GM12875 (cell line): ENCODE data around the gene CSH1.
"Not testable (repeated sequence)": the region's sequence is repeated elsewhere in the genome, so short reads cannot be mapped to it uniquely, and the experiment has no call there.

Experiments
- H3K4me3 ChIP-seq: one replicate; pipeline ENCODE4 v1.5.1; 2011; ENCODE audit warnings: low read depth, low read length, control low read depth
- CTCF ChIP-seq: IDR thresholded peaks from 2 replicates; pipeline ENCODE4 v1.5.1; 2011; ENCODE audit warnings: low read depth, mild to moderate bottlenecking, control low read depth, inconsistent platforms, low read length, moderate library complexity, borderline replicate concordance; ENCODE audit not compliant: insufficient read depth

Gene CSH1

GRCh38 chr17:63896524-63897354, at the start of gene CSH1:
TSS of gene CSH1 (minus strand) at chr17:63896574. CDS start at chr17:63896511, 63 bp downstream.
- H3K4me3 ChIP-seq = not testable (repeated sequence)

DNA sequence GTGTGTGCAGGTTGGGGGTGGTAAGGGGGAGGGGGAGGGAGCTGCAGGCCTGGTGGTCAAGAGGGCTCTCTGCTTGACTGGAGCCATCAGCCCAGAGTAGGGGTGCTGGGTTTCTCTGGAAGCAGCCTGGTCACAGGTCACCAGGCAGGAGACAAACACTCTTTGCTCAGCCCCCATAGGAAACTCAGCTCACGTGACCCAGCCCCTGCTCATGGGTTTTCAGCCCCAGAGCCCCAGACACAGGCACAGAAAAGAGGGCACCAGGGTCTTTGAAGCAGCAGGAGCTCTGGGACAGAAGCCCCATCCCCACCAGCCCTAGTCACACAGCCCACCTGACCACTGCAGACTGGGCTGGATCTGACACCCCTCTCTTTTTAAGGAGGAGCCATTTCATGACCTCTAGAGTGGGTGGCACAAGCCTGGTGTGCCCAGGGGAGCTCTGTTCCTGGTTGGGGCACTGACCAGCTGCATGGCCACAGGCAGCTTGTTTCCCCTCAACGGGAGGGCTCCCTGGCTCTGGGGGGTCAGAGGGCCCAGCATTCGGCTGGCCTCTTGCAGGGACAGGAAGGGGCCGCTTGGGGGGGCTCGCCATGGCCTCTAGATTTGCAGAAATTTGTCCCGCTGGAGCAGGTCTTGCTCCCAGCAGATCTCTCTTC, 49.5 kb upstream of the CSH1 start:
- peak overlapping the region; percentile 19 for H3K4me3 ChIP-seq
- peak; percentile 52 for TF ChIP-seq CTCF

DNA sequence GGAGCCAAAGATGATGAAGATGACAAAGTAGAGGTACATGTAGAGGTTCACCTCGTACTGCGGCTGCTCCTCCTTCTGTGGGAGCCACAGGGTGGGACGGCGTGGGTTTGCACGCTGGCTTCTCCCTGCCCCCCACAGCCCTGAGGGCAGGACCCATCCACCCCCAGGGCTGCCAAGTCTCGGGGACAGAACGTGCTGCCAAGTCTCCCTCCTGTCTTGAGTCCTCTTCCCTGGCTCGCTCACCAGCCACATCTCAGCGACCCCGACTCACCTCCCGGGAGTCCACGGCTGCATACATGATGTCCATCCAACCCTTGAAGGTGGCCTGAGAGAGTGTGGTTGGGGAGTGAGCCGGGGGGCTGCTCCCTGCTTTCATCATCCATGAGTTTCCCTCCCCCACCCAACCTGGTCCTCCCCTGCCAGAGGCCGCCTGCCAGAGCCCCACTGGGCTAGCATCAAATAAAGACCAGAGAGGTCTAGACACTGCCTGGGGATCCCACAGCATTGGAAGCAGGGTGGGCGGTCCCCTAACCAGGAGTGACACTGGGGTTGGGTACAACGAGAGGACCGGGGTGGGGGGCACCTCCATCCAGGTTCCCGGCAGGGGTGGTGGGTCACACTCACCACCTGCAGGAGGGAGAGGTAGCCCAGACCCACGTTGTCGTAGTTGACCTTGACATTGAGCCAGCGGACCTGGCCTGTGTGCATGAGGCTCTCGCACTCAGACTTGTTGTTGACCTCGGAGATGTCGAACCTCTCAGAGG, 48.5 kb upstream of the CSH1 start:
- no peak overlapping the region for H3K4me3 ChIP-seq
- no peak for TF ChIP-seq CTCF

DNA sequence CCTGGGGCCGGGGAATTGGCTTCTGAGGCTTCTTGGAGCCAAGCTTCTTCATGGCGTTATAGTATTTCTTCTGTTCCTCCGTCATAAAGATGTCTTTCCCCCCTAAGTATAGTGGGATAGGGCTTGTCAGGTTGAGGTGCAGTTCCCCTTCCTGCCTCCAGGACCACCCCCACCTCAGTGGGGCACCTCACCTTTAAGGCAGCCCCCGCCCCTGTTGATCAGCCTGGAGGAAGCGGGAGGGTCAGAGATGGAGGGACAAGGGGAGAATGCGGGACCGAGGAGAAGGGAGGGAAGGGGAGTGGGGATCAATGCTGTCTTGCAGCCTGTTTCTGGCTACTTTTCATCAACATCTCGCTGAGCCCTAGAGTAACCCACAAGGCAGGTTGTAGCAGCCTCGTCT, 47.4 kb upstream of the CSH1 start:
- TF ChIP-seq CTCF = peak; percentile 42; the same call in 1 of the 2 replicates

GRCh38 chr17:63942309-63942985, 46.1 kb upstream of the CSH1 start:
- no peak for TF ChIP-seq CTCF
- H3K4me3 ChIP-seq = no peak overlapping the region

More for the DNA sequence above, 47.4 kb upstream of the CSH1 start:
- no peak overlapping the region for H3K4me3 ChIP-seq

GRCh38 chr17:63941751-63942150, 45.4 kb upstream of the CSH1 start:
- no peak overlapping the region for H3K4me3 ChIP-seq
- TF ChIP-seq CTCF = no peak

GRCh38 chr17:63941162-63941561, 44.8 kb upstream of the CSH1 start:
- no peak overlapping the region for H3K4me3 ChIP-seq
- TF ChIP-seq CTCF = no peak
